ENCODE measurements around the gene GMPR2.

Gene GMPR2

GRCh38 chr14:24282736-24283135 is 50.0 kb downstream of the GMPR2 start:
- no peak for DNase-seq (ENCODE audit: low read depth in 4 of 4, low spot score in 1 of 4)

DNA sequence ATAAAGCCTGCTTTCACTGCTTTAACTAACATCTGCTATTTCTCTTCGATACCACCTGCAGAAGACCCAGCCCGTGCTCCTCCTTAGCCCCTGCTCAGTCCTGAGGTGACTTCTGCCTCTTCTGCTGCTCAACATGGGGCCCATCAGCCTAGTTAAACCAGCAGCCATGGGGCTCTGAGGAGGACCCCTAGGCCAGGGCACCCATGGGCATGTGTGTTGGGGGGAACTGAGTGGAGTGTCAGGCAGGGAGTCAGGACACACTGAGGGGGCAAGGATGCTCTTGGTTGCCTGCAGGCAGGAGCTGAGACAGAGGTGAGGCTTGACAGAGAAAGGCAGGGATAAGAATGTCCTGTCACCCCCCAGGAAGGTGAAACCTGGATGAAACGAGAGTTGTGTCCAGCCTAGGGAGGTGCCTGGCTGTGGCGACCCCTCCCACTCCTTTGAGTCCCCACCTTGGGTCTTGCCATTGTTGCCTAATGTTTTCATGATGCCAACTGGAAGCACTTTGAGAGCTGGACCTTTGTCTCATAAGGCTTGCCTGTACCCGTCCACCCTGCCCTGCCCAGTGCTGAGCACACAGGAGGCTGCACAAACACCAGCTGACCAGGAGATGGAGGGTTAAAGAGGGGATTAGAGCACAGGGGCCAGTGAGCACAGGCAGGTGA is 51.2 kb downstream of the GMPR2 start:
- DNase-seq (ENCODE audit: low read depth in 4 of 4, low spot score in 1 of 4), result no peak

GRCh38 chr14:24284501-24285035 is 51.8 kb downstream of the GMPR2 start:
- DNase-seq (ENCODE audit: low read depth in 4 of 4, low spot score in 1 of 4), result no peak

- DNase-seq (ENCODE audit: low read depth in 4 of 4, low spot score in 1 of 4), result no peak
Observed at GRCh38 chr14:24285351-24285750, 52.6 kb downstream of the GMPR2 start.

GRCh38 chr14:24286996-24287395 is 54.3 kb downstream of the GMPR2 start:
- DNase-seq (ENCODE audit: low read depth in 4 of 4, low spot score in 1 of 4), result no peak

All from stimulated activated CD4-positive, alpha-beta T cell treated with anti-CD3 and anti-CD28 coated beads, Interleukin-1b, Interleukin-23, amount 100 ng/mL, for 24 hours (primary cell).